GM12864 (cell line): ENCODE measurements around the gene KCNC3.

Source experiments
- DNase-seq: peaks from one replicate; pipeline ENCODE4 v3.0.0-alpha.2; 2011; ENCODE audit warnings: low read depth
- H3K4me3 ChIP-seq: 2 replicates; pipeline ENCODE4 v1.5.1; 2011; ENCODE audit warnings: mild to moderate bottlenecking, low read depth, low read length, control low read depth
- TF ChIP-seq, protein P1 (sequence below): IDR thresholded peaks from 2 replicates; pipeline ENCODE4 v1.5.1; 2011; ENCODE audit warnings: low read depth, mild to moderate bottlenecking, moderate library complexity, low read length, control low read depth, inconsistent platforms; ENCODE audit errors: missing control alignments

Gene KCNC3

DNA sequence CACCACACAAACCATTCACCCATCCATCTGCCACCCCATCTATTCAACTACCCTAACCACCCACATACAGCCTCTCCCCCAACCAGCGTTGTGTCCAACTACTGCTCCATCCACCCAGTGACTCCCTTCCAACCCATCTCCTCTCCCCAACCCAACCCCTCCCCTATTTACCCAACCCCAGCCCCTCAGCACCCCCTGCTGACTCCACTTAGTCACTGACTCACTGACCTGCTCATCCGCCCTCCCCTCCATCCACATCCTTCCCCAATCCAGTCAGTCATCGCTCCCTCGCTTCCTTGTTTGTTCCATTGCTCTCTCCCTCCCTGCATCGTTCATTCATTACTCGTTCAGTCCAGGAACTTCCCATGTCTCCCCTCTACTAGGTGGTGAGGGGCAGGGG is 39.2 kb downstream of the KCNC3 start:
- no peak overlapping the region for H3K4me3 ChIP-seq
- TF ChIP-seq, protein P1, sequence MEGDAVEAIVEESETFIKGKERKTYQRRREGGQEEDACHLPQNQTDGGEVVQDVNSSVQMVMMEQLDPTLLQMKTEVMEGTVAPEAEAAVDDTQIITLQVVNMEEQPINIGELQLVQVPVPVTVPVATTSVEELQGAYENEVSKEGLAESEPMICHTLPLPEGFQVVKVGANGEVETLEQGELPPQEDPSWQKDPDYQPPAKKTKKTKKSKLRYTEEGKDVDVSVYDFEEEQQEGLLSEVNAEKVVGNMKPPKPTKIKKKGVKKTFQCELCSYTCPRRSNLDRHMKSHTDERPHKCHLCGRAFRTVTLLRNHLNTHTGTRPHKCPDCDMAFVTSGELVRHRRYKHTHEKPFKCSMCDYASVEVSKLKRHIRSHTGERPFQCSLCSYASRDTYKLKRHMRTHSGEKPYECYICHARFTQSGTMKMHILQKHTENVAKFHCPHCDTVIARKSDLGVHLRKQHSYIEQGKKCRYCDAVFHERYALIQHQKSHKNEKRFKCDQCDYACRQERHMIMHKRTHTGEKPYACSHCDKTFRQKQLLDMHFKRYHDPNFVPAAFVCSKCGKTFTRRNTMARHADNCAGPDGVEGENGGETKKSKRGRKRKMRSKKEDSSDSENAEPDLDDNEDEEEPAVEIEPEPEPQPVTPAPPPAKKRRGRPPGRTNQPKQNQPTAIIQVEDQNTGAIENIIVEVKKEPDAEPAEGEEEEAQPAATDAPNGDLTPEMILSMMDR, result no peak
- DNase-seq, result no peak

DNA sequence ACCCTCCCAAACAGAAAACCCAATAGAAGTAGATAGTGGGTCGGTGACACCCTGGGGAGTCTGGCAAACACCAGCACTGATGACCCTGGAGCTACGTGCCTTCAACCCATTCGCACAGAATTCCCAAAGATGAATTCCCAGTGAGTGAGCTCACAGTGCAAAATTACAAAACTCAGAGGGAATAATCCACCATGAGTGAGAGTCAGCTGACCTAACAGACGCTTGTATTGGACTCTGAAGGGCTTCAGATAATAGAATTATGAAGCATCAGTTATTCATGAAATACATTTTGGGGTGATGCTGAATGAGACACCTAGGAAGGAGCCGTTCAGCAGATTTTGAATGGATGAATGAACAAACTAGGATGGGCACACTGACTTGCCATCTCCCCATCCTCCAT is 40.2 kb downstream of the KCNC3 start:
- H3K4me3 ChIP-seq, result no peak overlapping the region
- no peak for DNase-seq
- TF ChIP-seq, protein P1, result no peak

DNA sequence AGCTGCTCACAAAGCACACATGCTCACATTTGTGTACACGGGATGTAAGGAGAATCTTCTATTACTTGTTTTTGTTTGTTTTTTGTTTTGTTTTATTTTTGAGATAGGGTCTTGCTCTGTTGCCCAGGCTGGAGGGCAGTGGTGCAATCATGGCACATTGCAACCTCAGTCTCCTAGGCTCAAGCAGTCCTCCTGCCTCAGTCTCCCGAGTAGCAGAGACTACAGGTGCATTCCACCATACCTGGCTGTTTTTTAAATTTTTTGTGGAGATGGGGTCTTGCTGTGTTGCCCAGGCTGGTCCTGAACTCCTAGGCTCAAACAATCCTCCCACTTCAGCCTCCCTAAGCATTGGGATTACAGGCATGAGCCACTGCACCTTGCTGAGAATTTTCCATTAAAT is 41.8 kb downstream of the KCNC3 start:
- TF ChIP-seq, protein P1, result no peak
- no peak overlapping the region for H3K4me3 ChIP-seq
- no peak for DNase-seq

DNA sequence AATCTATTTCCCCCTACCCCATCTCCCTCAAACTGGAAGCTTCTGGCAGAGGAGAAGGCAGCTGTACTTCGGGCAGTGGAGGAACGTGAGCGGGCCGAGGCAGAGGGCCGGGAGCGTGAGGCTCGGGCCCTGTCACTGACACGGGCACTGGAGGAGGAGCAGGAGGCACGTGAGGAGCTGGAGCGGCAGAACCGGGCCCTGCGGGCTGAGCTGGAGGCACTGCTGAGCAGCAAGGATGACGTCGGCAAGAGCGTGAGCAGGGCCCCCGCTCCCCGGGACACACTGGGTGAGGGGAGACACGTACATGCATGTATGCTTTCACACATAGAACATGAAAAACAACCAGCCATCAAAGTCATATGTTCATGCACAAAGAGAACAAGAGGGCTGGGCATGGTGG is 42.7 kb downstream of the KCNC3 start:
- TF ChIP-seq, protein P1, result no peak
- DNase-seq, result no peak
- H3K4me3 ChIP-seq, result no peak overlapping the region

DNA sequence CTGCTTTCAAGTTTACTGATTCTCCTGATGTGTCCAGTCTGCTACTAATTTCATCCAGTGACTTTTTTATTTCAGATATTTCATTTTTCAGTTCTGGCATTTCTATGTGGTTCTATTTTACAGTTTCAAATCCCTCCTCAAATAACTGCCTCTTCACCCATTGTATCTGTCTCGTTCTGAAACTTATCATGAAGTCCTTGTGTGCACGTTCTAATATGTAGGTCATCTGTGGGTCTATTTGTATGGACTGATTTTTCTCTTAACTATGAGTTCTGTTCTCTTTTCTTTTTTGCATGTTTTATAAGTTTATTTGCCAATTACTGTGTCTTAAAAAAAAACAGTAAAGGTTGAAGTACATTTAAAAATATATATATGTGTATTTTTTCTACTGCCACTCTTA is 43.3 kb downstream of the KCNC3 start:
- TF ChIP-seq, protein P1, result no peak

DNA sequence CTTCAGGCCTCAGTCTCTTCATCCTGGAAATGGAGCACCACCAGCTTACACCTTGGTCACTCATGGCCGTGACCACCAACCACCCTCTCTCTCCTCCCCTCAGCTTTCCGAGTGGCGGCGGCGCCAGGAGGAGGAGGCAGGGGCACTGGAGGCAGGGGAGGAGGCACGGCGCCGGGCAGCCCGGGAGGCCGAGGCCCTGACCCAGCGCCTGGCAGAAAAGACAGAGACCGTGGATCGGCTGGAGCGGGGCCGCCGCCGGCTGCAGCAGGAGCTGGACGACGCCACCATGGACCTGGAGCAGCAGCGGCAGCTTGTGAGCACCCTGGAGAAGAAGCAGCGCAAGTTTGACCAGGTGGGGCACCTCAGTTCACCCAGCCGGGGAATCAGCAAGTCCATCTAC is 47.7 kb downstream of the KCNC3 start:
- TF ChIP-seq, protein P1, result no peak
- H3K4me3 ChIP-seq, result no peak overlapping the region
- no peak for DNase-seq

More for the DNA sequence above, 43.3 kb downstream of the KCNC3 start:
- DNase-seq, result no peak
- no peak overlapping the region for H3K4me3 ChIP-seq

DNA sequence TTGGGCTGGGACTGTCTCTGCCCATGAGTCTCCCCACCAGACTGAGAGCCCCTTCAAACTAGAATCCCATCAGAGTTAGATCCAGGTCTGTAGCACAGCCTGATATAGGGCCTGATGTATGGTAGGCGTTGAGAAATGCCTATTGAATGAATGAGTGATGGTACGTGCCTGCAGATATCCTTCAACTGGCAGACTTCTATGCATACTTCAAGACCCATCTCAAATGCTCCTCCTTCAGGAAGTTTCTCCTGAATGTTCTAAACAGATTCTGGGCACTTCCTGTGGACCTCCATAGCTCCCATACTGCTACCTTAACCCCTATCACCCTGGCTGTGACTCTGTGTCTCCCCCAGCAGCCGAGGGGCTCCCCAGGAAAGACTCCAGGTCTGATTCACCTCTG is 48.2 kb downstream of the KCNC3 start:
- H3K4me3 ChIP-seq, result no peak overlapping the region
- no peak for DNase-seq
- TF ChIP-seq, protein P1, result no peak
